ENCODE results near the gene DNAJC11. TPM values are rescaled to one million over a fixed set of nuclear protein-coding genes. Genes with fewer than 3 reads are reported as not detected.

Gene DNAJC11
- total RNA-seq, 1 donor = 38.9 TPM

- H3K4me3 ChIP-seq (ENCODE audit: low read depth, low read length) = peak overlapping the region; percentile 57
- peak; percentile 81 for DNase-seq (ENCODE audit: low read depth)
Observed at GRCh38 chr1:6603915-6604558, 97.6 kb downstream of the DNAJC11 start.

GRCh38 chr1:6603238-6603914 is 98.2 kb downstream of the DNAJC11 start:
- H3K4me3 ChIP-seq (ENCODE audit: low read depth, low read length) = peak overlapping the region; percentile 57
- no peak for TF ChIP-seq CTCF (IDR thresholded peaks at IDR 0.05; ENCODE audit: insufficient read depth, low read depth, low read length)
- DNase-seq (ENCODE audit: low read depth) = peak; percentile 86

More at GRCh38 chr1:6603915-6604558, 97.6 kb downstream of the DNAJC11 start:
- no peak for TF ChIP-seq CTCF (IDR thresholded peaks at IDR 0.05; ENCODE audit: insufficient read depth, low read depth, low read length)

GRCh38 chr1:6602669-6603237 is 98.9 kb downstream of the DNAJC11 start, which contains the start of gene KLHL21:
Gene KLHL21 (minus strand): TSS chr1:6602869. CDS start chr1:6602817, 52 bp downstream.
- peak within 1 kb of the TSS; percentile 93 for H3K4me3 ChIP-seq (ENCODE audit: low read depth, low read length)
- no peak for TF ChIP-seq CTCF (IDR thresholded peaks at IDR 0.05; ENCODE audit: insufficient read depth, low read depth, low read length)
- DNase-seq (ENCODE audit: low read depth) = peak; percentile 90

GRCh38 chr1:6601923-6602668 is 99.5 kb downstream of the DNAJC11 start:
- peak; percentile 67 for DNase-seq (ENCODE audit: low read depth)
- TF ChIP-seq CTCF (IDR thresholded peaks at IDR 0.05; ENCODE audit: insufficient read depth, low read depth, low read length) = no peak

GRCh38 chr1:6601049-6601922 is 100.3 kb downstream of the DNAJC11 start:
- H3K4me3 ChIP-seq (ENCODE audit: low read depth, low read length) = peak overlapping the region; percentile 93
- TF ChIP-seq CTCF (IDR thresholded peaks at IDR 0.05; ENCODE audit: insufficient read depth, low read depth, low read length) = no peak

More at GRCh38 chr1:6601923-6602668, 99.5 kb downstream of the DNAJC11 start:
- H3K4me3 ChIP-seq (ENCODE audit: low read depth, low read length) = peak overlapping the region; percentile 93

More at GRCh38 chr1:6601049-6601922, 100.3 kb downstream of the DNAJC11 start:
- peak; percentile 96 for DNase-seq (ENCODE audit: low read depth)
